ENCODE measurements around the gene INCA1. TPM values are rescaled to one million over a fixed set of nuclear protein-coding genes. Genes with fewer than 3 reads are reported as not detected.

INCA1 gene
- total RNA-seq, 1 experiment from 2014 or later: 0.14 TPM

DNA sequence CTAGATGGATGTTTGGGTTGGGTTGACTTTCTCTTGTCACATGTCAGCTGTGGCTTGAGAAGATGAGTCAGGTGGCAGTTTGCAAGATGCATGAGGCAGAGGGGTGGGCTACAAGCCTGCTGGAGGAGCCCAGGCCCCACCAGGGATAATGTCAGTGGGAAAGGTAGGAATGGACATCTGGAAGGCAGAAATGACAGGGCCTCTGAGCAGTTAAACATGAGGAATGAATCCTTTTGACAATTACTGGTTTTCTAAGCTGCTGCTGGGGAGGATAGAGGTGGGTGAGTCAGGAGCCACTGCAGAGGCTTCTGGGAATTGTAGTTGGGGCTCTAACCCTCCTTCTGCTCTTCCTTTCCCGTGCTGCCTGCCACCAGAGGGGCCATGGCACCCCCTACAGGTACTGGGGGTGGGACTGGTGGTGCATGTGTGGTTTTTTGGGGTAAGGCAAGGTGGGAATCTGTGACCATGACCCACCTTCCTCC is 22.2 kb upstream of the INCA1 start:
- DNase-seq (ENCODE audit: low spot score): peak; percentile 12
- in situ Hi-C loops (cut with HindIII; ENCODE audit: low sequenced_read_pairs): no loop called here

- in situ Hi-C loops (cut with HindIII; ENCODE audit: low sequenced_read_pairs): no loop called here
- DNase-seq (ENCODE audit: low spot score): no peak
These were observed 17.0 kb upstream of the INCA1 start for GRCh38 chr17:5014357-5014756.

DNA sequence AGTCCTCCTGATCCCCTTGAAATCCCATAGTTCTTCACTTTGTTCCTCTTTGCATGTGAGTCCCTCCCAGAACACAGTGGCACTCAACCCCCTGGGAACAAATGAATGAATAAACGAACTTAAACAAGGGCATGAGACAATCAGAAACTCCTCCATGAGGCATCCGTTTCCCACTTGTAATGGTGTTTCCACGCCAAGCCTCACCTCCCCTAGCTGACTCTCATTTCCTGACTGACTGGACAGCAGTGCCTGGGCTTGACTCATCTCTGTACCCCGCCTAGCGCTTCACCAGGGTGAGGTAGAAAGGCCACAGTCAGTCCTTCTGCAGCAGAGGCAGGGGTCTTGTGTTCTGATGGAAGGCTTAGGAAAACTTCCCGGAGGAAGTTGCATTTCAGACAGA is 14.6 kb upstream of the INCA1 start:
- in situ Hi-C loops (cut with HindIII; ENCODE audit: low sequenced_read_pairs): no loop called here
- no peak for DNase-seq (ENCODE audit: low spot score)

DNA sequence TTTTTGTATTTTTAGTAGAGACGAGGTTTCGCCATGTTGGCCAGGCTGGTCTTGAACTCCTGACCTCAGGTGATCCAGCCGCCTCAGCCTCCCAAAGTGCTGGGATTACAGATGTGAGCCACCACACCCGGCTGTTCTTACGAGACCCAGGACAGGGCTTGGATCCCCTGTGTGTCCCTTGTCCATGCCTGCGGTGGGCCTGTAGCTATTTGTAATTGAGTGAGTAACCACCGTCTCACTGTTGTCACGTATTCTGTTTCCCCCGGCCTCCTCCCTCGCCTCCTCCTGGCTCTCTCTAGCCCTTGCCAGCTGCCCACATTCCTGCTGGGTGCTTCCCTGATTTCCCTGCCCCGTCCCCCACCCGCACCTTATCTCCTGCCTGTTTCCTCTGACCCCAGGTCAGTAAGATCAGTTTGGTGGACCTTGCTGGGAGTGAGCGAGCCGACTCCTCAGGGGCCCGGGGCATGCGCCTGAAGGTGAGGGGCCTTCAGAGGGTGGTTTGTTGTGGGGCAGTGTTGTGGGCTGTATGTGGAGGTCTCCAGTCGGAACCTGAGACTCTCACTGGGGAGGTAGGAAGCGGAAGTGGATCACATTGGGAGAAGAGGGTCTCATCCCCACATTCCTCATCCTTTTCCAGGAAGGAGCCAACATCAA is 6.0 kb upstream of the INCA1 start:
- in situ Hi-C loops (cut with HindIII; ENCODE audit: low sequenced_read_pairs): no loop called here
- no peak for DNase-seq (ENCODE audit: low spot score)

DNA sequence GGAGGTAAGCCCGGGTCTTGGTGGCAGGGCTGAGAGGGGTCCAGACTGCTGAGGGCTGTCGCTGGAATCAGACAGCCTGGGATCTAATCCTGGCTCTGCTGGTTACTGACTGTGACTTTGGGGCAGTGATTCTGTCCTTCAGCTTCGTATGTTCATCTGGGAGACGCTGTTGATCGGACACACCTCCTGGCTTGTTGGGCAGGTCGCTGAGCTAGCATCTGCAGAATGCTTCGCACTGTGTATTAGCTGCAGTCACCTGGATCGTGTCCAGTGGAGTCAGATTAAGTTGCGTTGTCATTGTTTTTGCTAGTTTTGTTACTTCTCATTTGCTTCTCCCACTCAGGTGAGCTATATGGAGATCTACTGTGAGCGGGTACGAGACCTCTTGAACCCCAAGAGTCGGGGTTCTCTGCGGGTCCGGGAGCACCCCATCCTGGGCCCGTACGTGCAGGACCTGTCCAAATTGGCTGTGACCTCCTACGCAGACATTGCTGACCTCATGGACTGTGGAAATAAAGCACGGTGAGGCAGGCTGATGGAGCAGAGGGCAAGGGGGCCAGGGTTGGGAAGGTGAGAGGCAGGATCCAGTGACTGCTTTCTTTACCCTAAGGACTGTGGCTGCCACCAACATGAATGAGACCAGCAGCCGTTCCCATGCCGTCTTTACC is 4.9 kb upstream of the INCA1 start:
- in situ Hi-C loops (cut with HindIII; ENCODE audit: low sequenced_read_pairs): no loop called here
- no peak for DNase-seq (ENCODE audit: low spot score)

DNA sequence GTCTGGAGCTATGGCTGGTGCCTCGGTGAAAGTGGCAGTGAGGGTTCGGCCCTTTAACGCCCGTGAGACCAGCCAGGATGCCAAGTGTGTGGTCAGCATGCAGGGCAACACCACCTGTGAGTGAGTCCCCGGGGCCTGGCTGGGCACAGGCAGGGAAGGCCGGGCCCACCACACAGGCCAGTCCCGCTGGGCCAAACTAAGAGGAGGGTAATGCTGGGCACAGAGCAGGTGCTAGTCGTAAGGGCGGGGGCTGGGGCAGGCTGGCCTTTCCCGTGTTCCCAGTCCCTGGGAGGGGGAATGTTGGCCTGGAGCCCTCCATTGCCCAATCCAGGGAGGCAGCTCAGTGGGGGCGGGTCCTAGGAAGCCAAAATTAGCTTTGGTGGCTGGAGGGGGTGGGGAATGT is 2.9 kb upstream of the INCA1 start:
- DNase-seq (ENCODE audit: low spot score): no peak
- in situ Hi-C loops (cut with HindIII; ENCODE audit: low sequenced_read_pairs): no loop called here

DNA sequence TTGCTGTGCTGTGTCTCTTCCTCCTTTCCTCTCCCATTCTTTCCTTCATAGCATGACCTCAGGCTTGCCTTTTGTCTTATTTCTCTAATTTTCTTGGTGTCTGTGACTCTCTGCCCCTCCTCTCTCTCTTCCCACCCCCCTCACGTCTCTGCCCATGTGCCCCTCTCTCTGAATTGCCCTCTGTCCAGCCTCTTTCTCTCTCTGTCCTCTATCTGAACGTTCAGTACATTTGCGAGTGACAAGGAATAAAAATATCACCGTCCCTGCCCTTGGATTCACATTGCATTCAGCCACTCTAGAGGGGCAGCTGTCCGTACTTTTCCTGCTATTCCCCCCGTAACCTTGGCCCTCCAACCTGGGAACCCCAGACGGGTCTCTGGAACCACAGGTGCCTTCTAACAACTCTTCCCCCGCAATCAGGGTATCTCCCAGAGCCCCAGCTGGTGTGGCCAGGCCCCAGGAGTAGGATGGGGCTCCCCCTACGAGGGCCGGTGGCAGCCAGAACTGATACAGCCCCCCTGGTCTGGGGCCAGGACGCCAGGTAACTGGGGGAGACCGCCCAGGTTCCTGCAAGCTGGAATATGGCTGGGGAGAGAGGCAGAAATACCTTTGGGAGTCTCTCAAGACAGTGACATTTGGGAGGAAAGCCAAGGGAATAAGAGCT is 2.2 kb upstream of the INCA1 start:
- no peak for DNase-seq (ENCODE audit: low spot score)
- in situ Hi-C loops (cut with HindIII; ENCODE audit: low sequenced_read_pairs): no loop called here

GRCh38 chr17:4998732-4999429 is 1.6 kb upstream of the INCA1 start:
- no peak for DNase-seq (ENCODE audit: low spot score)
- in situ Hi-C loops (cut with HindIII; ENCODE audit: low sequenced_read_pairs): no loop called here

- DNase-seq (ENCODE audit: low spot score): no peak
- in situ Hi-C loops (cut with HindIII; ENCODE audit: low sequenced_read_pairs): no loop called here
These were observed 857 bp upstream of the INCA1 start for GRCh38 chr17:4998027-4998731.

- in situ Hi-C loops (cut with HindIII; ENCODE audit: low sequenced_read_pairs): no loop called here
- no peak for DNase-seq (ENCODE audit: low spot score)
These were observed 3.2 kb downstream of the INCA1 start for GRCh38 chr17:4994081-4994595.

GRCh38 chr17:4987767-4988567 is 9.4 kb downstream of the INCA1 start:
- DNase-seq (ENCODE audit: low spot score): no peak

DNA sequence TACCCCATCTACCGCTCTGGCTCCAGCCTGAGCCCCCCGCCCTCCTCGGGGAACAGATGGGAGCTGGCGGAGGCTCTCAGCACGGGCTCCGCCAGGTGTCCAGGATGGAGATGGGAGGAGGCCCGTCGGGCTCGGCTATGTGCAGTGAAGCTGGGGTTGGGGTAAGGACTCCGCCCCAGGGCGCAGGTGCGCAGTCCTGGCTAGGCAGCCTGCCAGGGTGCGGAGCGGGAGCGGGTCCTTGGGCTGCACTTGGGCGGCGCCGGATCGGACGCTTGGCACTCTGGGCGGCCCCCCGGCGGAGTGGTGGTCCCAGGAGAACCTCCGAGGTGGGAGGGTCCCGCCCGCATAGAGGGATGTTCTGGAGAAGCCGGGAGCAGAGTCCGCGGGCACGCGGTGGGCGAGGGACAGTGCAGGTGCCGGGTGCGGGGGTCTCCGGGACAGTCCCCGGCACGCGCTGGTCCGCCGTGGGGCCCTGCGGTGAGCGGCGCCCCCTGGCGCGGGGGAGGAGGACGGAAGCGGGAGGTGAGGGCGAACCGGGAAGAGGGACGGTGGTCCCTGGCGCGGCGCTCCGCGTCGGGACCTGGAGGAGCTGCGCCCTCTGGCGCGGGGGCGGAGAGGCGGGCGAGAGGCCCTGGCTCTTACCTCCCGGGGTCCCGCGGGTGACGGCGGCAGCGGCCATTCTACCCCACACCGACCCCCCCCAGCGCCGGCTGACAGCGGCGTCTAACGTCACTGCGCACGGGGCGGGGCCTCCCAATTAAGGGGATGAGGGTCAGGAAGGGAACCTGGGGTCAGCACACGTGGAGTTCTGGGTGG is 10.2 kb downstream of the INCA1 start, which contains the start of gene CAMTA2:
TSS of gene CAMTA2 (minus strand) at position 725 of the 816 bp plus-strand sequence. CDS start 1,453 bp downstream, outside the sequence.
- peak; percentile 86 for DNase-seq (ENCODE audit: low spot score)
- in situ Hi-C loops (cut with HindIII; ENCODE audit: low sequenced_read_pairs): no loop called here

More at GRCh38 chr17:4987767-4988567, 9.4 kb downstream of the INCA1 start:
- in situ Hi-C loops (cut with HindIII; ENCODE audit: low sequenced_read_pairs): no loop called here

GRCh38 chr17:4986403-4986802 is 10.9 kb downstream of the INCA1 start:
- in situ Hi-C loops (cut with HindIII; ENCODE audit: low sequenced_read_pairs): no loop called here
- peak; percentile 60 for DNase-seq (ENCODE audit: low spot score)

GRCh38 chr17:4982305-4982704 is 15.0 kb downstream of the INCA1 start:
- in situ Hi-C loops (cut with HindIII; ENCODE audit: low sequenced_read_pairs): no loop called here
- no peak for DNase-seq (ENCODE audit: low spot score)

GRCh38 chr17:4980644-4981216 is 16.6 kb downstream of the INCA1 start:
- in situ Hi-C loops (cut with HindIII; ENCODE audit: low sequenced_read_pairs): no loop called here
- peak; percentile 56 for DNase-seq (ENCODE audit: low spot score)

- in situ Hi-C loops (cut with HindIII; ENCODE audit: low sequenced_read_pairs): no loop called here
- DNase-seq (ENCODE audit: low spot score): no peak
These were observed 18.6 kb downstream of the INCA1 start for GRCh38 chr17:4978726-4979125.

DNA sequence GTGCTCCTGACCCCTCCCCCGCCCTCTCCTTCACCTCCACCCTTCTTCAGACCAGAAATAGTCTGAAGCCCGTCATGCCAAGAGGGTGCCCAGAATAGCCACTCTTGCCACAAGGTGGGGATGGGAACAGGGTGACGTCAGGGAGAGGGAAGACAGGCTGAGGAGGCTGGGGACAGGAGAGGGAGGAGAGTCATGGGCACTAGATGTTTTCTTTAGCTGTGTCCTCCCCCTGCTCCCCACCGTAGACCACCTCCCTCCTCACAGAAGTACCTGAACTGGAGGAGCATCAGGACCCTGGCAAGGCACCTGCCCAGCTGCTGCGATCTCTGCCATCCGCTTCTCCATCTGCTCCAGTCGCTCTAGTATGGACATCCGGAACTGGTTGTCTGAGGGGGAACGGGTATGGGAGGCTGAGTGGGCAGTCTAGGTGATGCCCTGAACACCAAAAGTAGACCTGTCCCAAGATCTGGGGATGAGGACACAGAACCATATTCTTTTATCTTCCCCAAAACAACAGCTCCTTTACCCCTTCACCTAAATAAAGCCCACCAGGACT is 23.1 kb downstream of the INCA1 start:
- DNase-seq (ENCODE audit: low spot score): no peak
- in situ Hi-C loops (cut with HindIII; ENCODE audit: low sequenced_read_pairs): no loop called here

All from G401 (cell line).